HepG2 (cell line): ENCODE results near the gene CPT1B. TPM values are rescaled to one million over a fixed set of nuclear protein-coding genes. Genes with fewer than 3 reads are reported as not detected.

Experiments
- PHF8 ChIP-seq: sonication (generic); formaldehyde crosslinking; IDR thresholded peaks from 2 replicates; pipeline ENCODE4 v1.5.0; 2020; ENCODE audit warnings: missing genetic modification reagents
- ZNF121 ChIP-seq: sonication (generic); formaldehyde crosslinking; IDR thresholded peaks from 2 replicates; pipeline ENCODE4 v1.5.0; 2020; ENCODE audit warnings: mild to moderate bottlenecking, missing genetic modification reagents
- ZNF253 ChIP-seq: sonication (generic); formaldehyde crosslinking; IDR thresholded peaks from 2 replicates; pipeline ENCODE4 v1.8.0; 2022; ENCODE audit warnings: mild to moderate bottlenecking, missing genetic modification reagents, borderline replicate concordance
- ZNF30 ChIP-seq: sonication (generic); formaldehyde crosslinking; IDR thresholded peaks from 2 replicates; pipeline ENCODE4 v1.5.0; 2020; ENCODE audit warnings: mild to moderate bottlenecking, missing genetic modification reagents
- ZNF333 ChIP-seq: sonication (generic); formaldehyde crosslinking; IDR thresholded peaks from 2 replicates; pipeline ENCODE4 v1.4.0; 2020; ENCODE audit warnings: mild to moderate bottlenecking, missing genetic modification reagents, borderline replicate concordance
- polyA plus RNA-seq, 8 experiments: library from polyadenylated mRNA; depleted of rRNA in 3 of 8; stranded (reverse) in 7 of 8; unstranded in 1 of 8; fragments of >200 nt; fragmentation: Illumina TruSeq in 4 of 8; extraction: Trizol in 4 of 8; gene quantifications; 2 replicates each; pipeline versions ENCODE4 v1.2.1 to v1.2.3, GENCODE V29; 2011 to 2016; ENCODE audit warnings: low read depth in 4 of 8, missing spikeins in 1 of 8, mixed read lengths in 1 of 8; ENCODE audit not compliant: insufficient read depth in 1 of 8
- total RNA-seq, 5 experiments: library from RNA; depleted of rRNA; stranded (reverse); fragments of >200 nt; fragmentation: Illumina TruSeq; extraction: Trizol; gene quantifications; 2 replicates each; pipeline ENCODE4 v1.2.3, GENCODE V29; 2016; ENCODE audit warnings: low read depth in 1 of 5
- TF ChIP-seq, protein P1 (sequence below): sonication (generic); formaldehyde crosslinking; IDR thresholded peaks from 2 replicates; pipeline ENCODE4 v1.4.0; 2020; ENCODE audit warnings: mild to moderate bottlenecking, missing genetic modification reagents
- TF ChIP-seq, protein P2 (sequence below): sonication (generic); formaldehyde crosslinking; IDR thresholded peaks from 2 replicates; pipeline ENCODE4 v1.5.0; 2020; ENCODE audit warnings: mild to moderate bottlenecking, missing genetic modification reagents
- TF ChIP-seq, protein P3 (sequence below): sonication (generic); formaldehyde crosslinking; IDR thresholded peaks from 2 replicates; pipeline ENCODE4 v1.5.0; 2020; ENCODE audit warnings: missing genetic modification reagents
- TF ChIP-seq, protein P4 (sequence below): IDR thresholded peaks from 2 replicates; pipeline ENCODE4 v1.6.1; 2016; ENCODE audit warnings: low read depth
- TF ChIP-seq, protein P5 (sequence below): sonication (generic); formaldehyde crosslinking; IDR thresholded peaks from 2 replicates; pipeline ENCODE4 v1.8.0; 2023; ENCODE audit warnings: mild to moderate bottlenecking, missing genetic modification reagents

CPT1B gene
- total and polyA plus RNA-seq, 2 of the 13 experiments (the other 11 are each of a cell fraction or from before 2014, with no cell fraction given), result 9.2 to 19.5 TPM

DNA sequence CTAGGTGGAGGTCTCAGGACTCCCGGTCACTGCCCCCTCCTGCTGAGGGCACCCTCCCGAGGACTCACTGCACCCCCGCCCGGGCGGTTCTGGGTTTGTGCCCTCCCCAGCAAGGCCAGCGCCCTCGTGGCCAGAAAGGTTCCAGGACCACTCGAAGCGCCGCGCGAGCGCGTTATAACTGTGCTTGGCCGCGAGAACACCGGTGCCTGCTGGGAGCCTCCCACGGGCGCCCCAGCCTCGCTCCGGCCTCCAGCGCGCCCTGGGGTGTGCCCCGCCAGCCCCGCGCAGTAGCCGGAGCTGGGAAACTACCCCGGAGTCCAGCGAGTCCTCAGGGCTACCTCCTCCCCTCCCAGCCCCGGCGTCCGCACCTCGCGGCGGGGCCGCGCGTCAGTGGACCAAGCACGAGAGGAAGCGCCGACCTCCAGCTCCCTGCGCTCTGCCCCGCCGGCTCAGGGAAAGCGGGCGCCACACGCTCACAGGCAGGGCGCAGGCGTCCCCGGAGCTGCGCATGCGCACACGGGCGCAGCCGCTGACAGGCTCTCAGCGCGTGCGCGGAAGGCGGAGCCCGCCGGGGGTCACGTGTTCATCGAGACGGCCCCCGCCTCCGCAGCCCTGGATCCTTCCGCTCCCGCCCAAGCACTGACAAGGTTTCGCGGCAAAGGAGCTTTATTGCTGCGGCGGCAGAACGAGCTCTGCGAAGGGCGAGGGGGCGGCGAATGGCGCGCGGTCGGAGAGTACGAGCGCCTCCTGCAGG, 52.9 kb downstream of the CPT1B start, which contains the start of gene SCO2 (continued):
- TF ChIP-seq ZNF121, result no peak; the same call in 1 of the 2 replicates
- TF ChIP-seq, protein P1, sequence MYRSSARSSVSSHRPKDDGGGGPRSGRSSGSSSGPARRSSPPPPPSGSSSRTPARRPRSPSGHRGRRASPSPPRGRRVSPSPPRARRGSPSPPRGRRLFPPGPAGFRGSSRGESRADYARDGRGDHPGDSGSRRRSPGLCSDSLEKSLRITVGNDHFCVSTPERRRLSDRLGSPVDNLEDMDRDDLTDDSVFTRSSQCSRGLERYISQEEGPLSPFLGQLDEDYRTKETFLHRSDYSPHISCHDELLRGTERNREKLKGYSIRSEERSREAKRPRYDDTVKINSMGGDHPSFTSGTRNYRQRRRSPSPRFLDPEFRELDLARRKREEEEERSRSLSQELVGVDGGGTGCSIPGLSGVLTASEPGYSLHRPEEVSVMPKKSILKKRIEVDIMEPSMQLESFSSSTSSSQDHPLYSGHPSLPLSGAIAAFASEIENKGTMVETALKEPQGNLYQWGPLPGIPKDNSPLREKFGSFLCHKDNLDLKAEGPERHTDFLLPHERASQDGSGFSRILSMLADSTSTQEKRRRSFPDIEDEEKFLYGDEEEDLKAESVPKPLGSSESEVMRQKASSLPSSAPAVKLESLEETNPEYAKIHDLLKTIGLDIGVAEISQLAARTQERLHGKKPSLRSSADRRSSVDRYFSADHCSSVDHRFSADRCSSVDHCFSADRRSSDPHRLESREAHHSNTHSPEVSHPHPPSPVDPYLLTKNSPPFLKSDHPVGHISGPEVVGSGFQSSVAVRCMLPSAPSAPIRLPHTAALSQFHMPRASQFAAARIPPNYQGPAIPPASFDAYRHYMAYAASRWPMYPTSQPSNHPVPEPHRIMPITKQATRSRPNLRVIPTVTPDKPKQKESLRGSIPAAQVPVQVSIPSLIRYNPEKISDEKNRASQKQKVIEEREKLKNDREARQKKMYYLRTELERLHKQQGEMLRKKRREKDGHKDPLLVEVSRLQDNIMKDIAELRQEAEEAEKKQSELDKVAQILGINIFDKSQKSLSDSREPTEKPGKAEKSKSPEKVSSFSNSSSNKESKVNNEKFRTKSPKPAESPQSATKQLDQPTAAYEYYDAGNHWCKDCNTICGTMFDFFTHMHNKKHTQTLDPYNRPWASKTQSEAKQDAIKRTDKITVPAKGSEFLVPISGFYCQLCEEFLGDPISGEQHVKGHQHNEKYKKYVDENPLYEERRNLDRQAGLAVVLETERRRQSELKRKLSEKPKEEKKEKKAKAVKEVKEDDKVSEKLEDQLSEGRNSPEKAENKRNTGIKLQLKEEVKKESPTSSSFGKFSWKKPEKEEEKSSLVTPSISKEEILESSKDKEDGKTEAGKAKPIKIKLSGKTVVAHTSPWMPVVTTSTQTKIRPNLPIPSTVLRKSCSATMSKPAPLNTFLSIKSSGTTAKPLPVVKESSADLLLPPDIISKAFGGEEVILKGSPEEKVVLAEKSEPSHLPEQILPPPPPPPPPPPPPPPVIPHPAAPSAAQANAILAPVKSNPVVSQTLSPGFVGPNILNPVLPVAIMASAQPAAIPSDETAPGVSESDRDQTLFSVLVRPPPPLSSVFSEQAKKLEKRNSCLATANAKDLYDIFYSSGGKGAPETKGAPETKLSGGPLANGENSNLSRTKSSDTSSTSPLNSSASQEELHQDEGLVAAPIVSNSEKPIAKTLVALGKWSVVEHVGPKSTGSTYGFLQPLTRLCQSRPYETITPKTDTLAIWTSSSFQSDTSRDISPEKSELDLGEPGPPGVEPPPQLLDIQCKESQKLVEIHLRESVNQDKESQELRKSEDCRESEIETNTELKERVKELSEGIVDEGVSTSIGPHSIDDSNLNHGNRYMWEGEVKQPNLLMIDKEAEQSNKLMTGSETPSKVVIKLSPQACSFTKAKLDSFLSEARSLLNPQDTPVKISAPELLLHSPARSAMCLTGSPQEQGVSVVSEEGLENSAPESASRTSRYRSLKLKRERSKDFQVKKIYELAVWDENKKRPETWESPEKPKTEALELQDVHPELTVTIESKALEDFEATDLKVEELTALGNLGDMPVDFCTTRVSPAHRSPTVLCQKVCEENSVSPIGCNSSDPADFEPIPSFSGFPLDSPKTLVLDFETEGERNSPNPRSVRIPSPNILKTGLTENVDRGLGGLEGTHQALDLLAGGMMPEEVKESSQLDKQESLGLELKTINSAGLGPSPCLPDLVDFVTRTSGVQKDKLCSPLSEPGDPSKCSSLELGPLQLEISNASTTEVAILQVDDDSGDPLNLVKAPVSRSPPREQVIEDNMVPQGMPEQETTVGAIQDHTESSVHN (CRISPR knock-in tag), result no peak; the same call in 1 of the 2 replicates
- TF ChIP-seq, protein P2, sequence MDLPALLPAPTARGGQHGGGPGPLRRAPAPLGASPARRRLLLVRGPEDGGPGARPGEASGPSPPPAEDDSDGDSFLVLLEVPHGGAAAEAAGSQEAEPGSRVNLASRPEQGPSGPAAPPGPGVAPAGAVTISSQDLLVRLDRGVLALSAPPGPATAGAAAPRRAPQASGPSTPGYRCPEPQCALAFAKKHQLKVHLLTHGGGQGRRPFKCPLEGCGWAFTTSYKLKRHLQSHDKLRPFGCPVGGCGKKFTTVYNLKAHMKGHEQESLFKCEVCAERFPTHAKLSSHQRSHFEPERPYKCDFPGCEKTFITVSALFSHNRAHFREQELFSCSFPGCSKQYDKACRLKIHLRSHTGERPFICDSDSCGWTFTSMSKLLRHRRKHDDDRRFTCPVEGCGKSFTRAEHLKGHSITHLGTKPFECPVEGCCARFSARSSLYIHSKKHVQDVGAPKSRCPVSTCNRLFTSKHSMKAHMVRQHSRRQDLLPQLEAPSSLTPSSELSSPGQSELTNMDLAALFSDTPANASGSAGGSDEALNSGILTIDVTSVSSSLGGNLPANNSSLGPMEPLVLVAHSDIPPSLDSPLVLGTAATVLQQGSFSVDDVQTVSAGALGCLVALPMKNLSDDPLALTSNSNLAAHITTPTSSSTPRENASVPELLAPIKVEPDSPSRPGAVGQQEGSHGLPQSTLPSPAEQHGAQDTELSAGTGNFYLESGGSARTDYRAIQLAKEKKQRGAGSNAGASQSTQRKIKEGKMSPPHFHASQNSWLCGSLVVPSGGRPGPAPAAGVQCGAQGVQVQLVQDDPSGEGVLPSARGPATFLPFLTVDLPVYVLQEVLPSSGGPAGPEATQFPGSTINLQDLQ (CRISPR knock-in tag), result 0 out of 2 replicates have a peak, but pooled peaks have one; percentile 48
- peak; percentile 90 for TF ChIP-seq PHF8
- no peak; the same call in 1 of the 2 replicates for TF ChIP-seq ZNF333
- TF ChIP-seq, protein P3, sequence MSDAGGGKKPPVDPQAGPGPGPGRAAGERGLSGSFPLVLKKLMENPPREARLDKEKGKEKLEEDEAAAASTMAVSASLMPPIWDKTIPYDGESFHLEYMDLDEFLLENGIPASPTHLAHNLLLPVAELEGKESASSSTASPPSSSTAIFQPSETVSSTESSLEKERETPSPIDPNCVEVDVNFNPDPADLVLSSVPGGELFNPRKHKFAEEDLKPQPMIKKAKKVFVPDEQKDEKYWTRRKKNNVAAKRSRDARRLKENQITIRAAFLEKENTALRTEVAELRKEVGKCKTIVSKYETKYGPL, result no peak
- TF ChIP-seq, protein P4, sequence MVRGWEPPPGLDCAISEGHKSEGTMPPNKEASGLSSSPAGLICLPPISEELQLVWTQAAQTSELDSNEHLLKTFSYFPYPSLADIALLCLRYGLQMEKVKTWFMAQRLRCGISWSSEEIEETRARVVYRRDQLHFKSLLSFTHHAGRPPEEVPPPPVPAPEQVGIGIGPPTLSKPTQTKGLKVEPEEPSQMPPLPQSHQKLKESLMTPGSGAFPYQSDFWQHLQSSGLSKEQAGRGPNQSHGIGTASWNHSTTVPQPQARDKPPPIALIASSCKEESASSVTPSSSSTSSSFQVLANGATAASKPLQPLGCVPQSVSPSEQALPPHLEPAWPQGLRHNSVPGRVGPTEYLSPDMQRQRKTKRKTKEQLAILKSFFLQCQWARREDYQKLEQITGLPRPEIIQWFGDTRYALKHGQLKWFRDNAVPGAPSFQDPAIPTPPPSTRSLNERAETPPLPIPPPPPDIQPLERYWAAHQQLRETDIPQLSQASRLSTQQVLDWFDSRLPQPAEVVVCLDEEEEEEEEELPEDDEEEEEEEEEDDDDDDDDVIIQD (CRISPR knock-in tag), result peak; percentile 38; the same call in 1 of the 2 replicates
- no peak for TF ChIP-seq ZNF30 (CRISPR knock-in tag)
- TF ChIP-seq, protein P5, sequence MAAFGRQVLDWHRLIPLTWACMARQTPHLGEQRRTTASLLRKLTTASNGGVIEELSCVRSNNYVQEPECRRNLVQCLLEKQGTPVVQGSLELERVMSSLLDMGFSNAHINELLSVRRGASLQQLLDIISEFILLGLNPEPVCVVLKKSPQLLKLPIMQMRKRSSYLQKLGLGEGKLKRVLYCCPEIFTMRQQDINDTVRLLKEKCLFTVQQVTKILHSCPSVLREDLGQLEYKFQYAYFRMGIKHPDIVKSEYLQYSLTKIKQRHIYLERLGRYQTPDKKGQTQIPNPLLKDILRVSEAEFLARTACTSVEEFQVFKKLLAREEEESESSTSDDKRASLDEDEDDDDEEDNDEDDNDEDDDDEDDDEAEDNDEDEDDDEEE, result peak; percentile 84; the same call in 1 of the 2 replicates
- TF ChIP-seq ZNF253 (CRISPR knock-in tag), result no peak; the same call in 1 of the 2 replicates
